ENCODE data around the gene HIVEP1.

The HIVEP1 gene

GRCh38 chr6:12020187-12020791 is 8.2 kb downstream of the HIVEP1 start:
- no peak for DNase-seq

GRCh38 chr6:12022481-12022880 is 10.4 kb downstream of the HIVEP1 start:
- DNase-seq, result no peak

GRCh38 chr6:12022953-12023388 is 10.9 kb downstream of the HIVEP1 start:
- no peak for DNase-seq

- no peak for DNase-seq
These were observed 12.1 kb downstream of the HIVEP1 start for GRCh38 chr6:12024216-12024615.

- DNase-seq, result no peak
These were observed 12.8 kb downstream of the HIVEP1 start for GRCh38 chr6:12024699-12025434.

GRCh38 chr6:12026120-12026519 is 14.0 kb downstream of the HIVEP1 start:
- DNase-seq, result no peak

- no peak for DNase-seq
These were observed 14.7 kb downstream of the HIVEP1 start for GRCh38 chr6:12026833-12027232.

GRCh38 chr6:12028213-12028612 is 16.1 kb downstream of the HIVEP1 start:
- no peak for DNase-seq

- no peak for DNase-seq
These were observed 18.0 kb downstream of the HIVEP1 start for GRCh38 chr6:12029979-12030737.

- no peak for DNase-seq
These were observed 19.0 kb downstream of the HIVEP1 start for GRCh38 chr6:12030993-12031550.

GRCh38 chr6:12032783-12033573 is 20.9 kb downstream of the HIVEP1 start:
- DNase-seq, result no peak

GRCh38 chr6:12033770-12034169 is 21.7 kb downstream of the HIVEP1 start:
- no peak for DNase-seq

GRCh38 chr6:12034349-12034748 is 22.2 kb downstream of the HIVEP1 start:
- DNase-seq, result no peak

GRCh38 chr6:12034837-12035236 is 22.7 kb downstream of the HIVEP1 start:
- DNase-seq, result no peak

GRCh38 chr6:12036766-12037165 is 24.7 kb downstream of the HIVEP1 start:
- DNase-seq, result no peak

GRCh38 chr6:12037798-12038197 is 25.7 kb downstream of the HIVEP1 start:
- DNase-seq, result no peak

GRCh38 chr6:12039540-12040459 is 27.7 kb downstream of the HIVEP1 start:
- no peak for DNase-seq

GRCh38 chr6:12047304-12047703 is 35.2 kb downstream of the HIVEP1 start:
- no peak for DNase-seq

GRCh38 chr6:12047792-12048432 is 35.8 kb downstream of the HIVEP1 start:
- DNase-seq, result no peak

GRCh38 chr6:12048609-12049008 is 36.5 kb downstream of the HIVEP1 start:
- DNase-seq, result no peak

GRCh38 chr6:12049165-12049564 is 37.1 kb downstream of the HIVEP1 start:
- DNase-seq, result no peak

All from activated gamma-delta T cell (primary cell).